GM12878 (cell line): Measurements from ENCODE around the gene ZNF276.

Source experiments
- CTCF ChIP-seq, 3 experiments: IDR thresholded peaks in 2 of 3; conservative IDR thresholded peaks in 1 of 3; 2 replicates each; pipeline ENCODE4 v1.5.1; 2011; ENCODE audit warnings: low read depth in 3 of 3, low read length in 3 of 3, mild to moderate bottlenecking in 3 of 3, control low read depth in 2 of 3, moderate library complexity in 2 of 3, inconsistent platforms in 1 of 3, mixed read lengths in 1 of 3; ENCODE audit not compliant: control insufficient read depth in 2 of 3, insufficient read depth in 1 of 3; ENCODE audit errors: extremely low read depth in 1 of 3
- EZH2 ChIP-seq: IDR thresholded peaks from 2 replicates; pipeline ENCODE4 v1.6.1; 2012; ENCODE audit warnings: low read depth, mild to moderate bottlenecking, control low read depth, inconsistent platforms, low read length, borderline replicate concordance; ENCODE audit not compliant: control insufficient read depth
- GABPA ChIP-seq: IDR thresholded peaks from 2 replicates; pipeline ENCODE4 v1.6.1; 2014; ENCODE audit warnings: antibody characterized with exemption, low read depth, mild to moderate bottlenecking, inconsistent platforms
- SP1 ChIP-seq: IDR thresholded peaks from one replicate; pipeline ENCODE4 v1.6.1; 2011; ENCODE audit warnings: low read depth, low read length

DNA sequence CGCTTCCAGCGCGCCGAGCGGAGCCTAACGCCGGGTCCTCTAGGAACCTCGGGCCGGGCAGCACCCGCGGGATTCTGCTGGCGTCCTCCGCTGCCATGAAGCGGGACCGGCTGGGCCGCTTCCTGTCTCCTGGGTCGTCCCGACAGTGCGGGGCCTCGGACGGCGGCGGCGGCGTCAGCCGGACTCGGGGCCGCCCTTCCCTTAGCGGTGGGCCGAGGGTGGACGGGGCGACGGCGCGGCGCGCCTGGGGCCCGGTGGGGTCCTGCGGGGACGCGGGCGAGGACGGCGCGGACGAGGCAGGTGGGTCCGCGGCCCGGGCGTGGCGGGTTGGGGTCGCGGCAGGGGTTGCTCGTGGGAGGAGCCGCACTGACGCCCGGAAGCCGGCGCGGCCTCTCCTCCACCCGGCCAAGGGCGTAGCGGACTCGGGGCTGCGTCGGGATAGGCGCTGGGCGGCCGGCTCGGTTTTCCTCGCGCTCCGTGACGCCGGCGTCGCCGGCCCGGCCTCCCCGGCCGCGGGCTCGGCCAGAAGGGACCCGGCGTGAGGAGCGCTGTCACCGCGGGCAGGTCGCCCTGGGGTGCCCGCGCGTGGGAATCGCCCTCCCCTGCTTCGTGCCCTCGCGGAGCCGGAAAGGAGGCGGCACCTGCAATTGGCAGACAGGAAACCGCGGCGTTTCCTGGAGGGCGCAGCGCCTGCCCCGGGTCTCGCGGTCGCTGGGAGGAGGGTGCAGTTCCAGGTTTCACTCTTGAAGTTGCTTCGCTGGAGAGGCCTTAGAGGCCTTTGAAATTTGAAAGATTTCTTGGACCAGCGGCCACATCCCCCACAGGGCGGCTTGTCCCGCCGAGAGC, 432 bp downstream of the ZNF276 start:
- TF ChIP-seq CTCF (IDR thresholded peaks at IDR 0.05 in 2 of 3, conservative IDR thresholded peaks at IDR 0.05 in 1 of 3; ENCODE audit: control insufficient read depth in 2 of 3, extremely low read depth in 1 of 3, insufficient read depth in 1 of 3, low read depth in 3 of 3, low read length in 3 of 3) = no peak
- no peak for TF ChIP-seq GABPA
- TF ChIP-seq SP1 = no peak
- no peak for TF ChIP-seq EZH2
